Measurements from ENCODE around the gene NELL1. TPM values are rescaled to one million over a fixed set of nuclear protein-coding genes. Genes with fewer than 3 reads are reported as not detected.

Gene NELL1
- total RNA-seq, 6 donors from 2014 or later: 0.26 TPM; not detected in 5

- no peak for ATAC-seq (ENCODE audit: low FRiP score in 2 of 2)
- no peak for TF ChIP-seq POLR2AphosphoS5 (IDR thresholded peaks at IDR 0.05)
- TF ChIP-seq CTCF (IDR thresholded peaks at IDR 0.05): no peak
- no peak for TF ChIP-seq EP300 (IDR thresholded peaks at IDR 0.05)
- no peak for TF ChIP-seq POLR2A (IDR thresholded peaks at IDR 0.05)
- Histone ChIP-seq H3K36me3 (no peaks in the 10 kb centered on the region), H3K27me3 (no peaks in the 10 kb centered on the region), H3K9me3 (no peaks in the 10 kb centered on the region), H3K4me1 (no peaks in the 10 kb centered on the region), H3K4me3 (no peak overlapping the region), H3K27ac (no peak overlapping the region)
- 80 to 86% methylated on average over 2 of the region's 2 CpGs for WGBS, 2 donors
- no peak for DNase-seq
Observed at GRCh38 chr11:20887137-20887536, 217.8 kb downstream of the NELL1 start.

- no peaks in the 10 kb centered on the region for H3K36me3 ChIP-seq
- H3K4me3 ChIP-seq: no peak overlapping the region
- no peak for TF ChIP-seq POLR2AphosphoS5 (IDR thresholded peaks at IDR 0.05)
- TF ChIP-seq CTCF (IDR thresholded peaks at IDR 0.05): no peak
- no peak for TF ChIP-seq POLR2A (IDR thresholded peaks at IDR 0.05)
- TF ChIP-seq EP300 (IDR thresholded peaks at IDR 0.05): no peak
- no peaks in the 10 kb centered on the region for H3K4me1 ChIP-seq
- no peak for ATAC-seq (ENCODE audit: low FRiP score in 2 of 2)
- H3K27ac ChIP-seq: no peak overlapping the region
- no peaks in the 10 kb centered on the region for H3K9me3 ChIP-seq
- DNase-seq: no peak
- H3K27me3 ChIP-seq: no peaks in the 10 kb centered on the region
Observed at GRCh38 chr11:20894296-20894695, 224.9 kb downstream of the NELL1 start.

GRCh38 chr11:20909995-20910726 is 240.8 kb downstream of the NELL1 start:
- WGBS, 2 donors: 86 to 90% methylated on average over 6 to 7 of the region's 7 CpGs

GRCh38 chr11:20910733-20911132 is 241.3 kb downstream of the NELL1 start:
- ATAC-seq (ENCODE audit: low FRiP score in 2 of 2) (no peak), DNase-seq (no peak)
- Histone ChIP-seq H3K9me3 (no peaks in the 10 kb centered on the region), H3K36me3 (no peaks in the 10 kb centered on the region), H3K4me3 (no peak overlapping the region), H3K4me1 (no peaks in the 10 kb centered on the region), H3K27ac (no peak overlapping the region), H3K27me3 (no peaks in the 10 kb centered on the region)
- TF ChIP-seq EP300 (IDR thresholded peaks at IDR 0.05): no peak
- TF ChIP-seq CTCF (IDR thresholded peaks at IDR 0.05): no peak
- TF ChIP-seq POLR2AphosphoS5 (IDR thresholded peaks at IDR 0.05): no peak
- no peak for TF ChIP-seq POLR2A (IDR thresholded peaks at IDR 0.05)

More at GRCh38 chr11:20909995-20910726, 240.8 kb downstream of the NELL1 start:
- DNase-seq (no peak), ATAC-seq (ENCODE audit: low FRiP score in 2 of 2) (peak in 1 of 2 donors; percentile 6)
- Histone ChIP-seq H3K27ac (no peak overlapping the region), H3K4me3 (no peak overlapping the region), H3K4me1 (no peaks in the 10 kb centered on the region), H3K9me3 (peaks cover 0 to under 1% (median 0%) of the 10 kb centered on the region in 4 donors), H3K27me3 (no peaks in the 10 kb centered on the region), H3K36me3 (no peaks in the 10 kb centered on the region)
- TF ChIP-seq POLR2A (IDR thresholded peaks at IDR 0.05): no peak
- TF ChIP-seq EP300 (IDR thresholded peaks at IDR 0.05): no peak
- TF ChIP-seq POLR2AphosphoS5 (IDR thresholded peaks at IDR 0.05): no peak

GRCh38 chr11:20912065-20912821 is 242.9 kb downstream of the NELL1 start:
- H3K27me3 ChIP-seq: no peaks in the 10 kb centered on the region
- no peak overlapping the region for H3K27ac ChIP-seq
- no peaks in the 10 kb centered on the region for H3K9me3 ChIP-seq
- 36 to 38% methylated on average over 2 of the region's 2 CpGs for WGBS, 2 donors
- no peak overlapping the region for H3K4me3 ChIP-seq
- H3K4me1 ChIP-seq: no peaks in the 10 kb centered on the region
- DNase-seq (no peak), ATAC-seq (ENCODE audit: low FRiP score in 2 of 2) (no peak)
- no peaks in the 10 kb centered on the region for H3K36me3 ChIP-seq
- TF ChIP-seq EP300 (IDR thresholded peaks at IDR 0.05) (no peak), POLR2A (IDR thresholded peaks at IDR 0.05) (no peak), POLR2AphosphoS5 (IDR thresholded peaks at IDR 0.05) (no peak), CTCF (IDR thresholded peaks at IDR 0.05) (no peak)

Measured in upper lobe of left lung (tissue), 6 donors.